ENCODE results near the gene TTC16.
"Not testable (repeated sequence)": the region's sequence is repeated elsewhere in the genome, so short reads cannot be mapped to it uniquely, and the experiment has no call there.

TTC16 gene

DNA sequence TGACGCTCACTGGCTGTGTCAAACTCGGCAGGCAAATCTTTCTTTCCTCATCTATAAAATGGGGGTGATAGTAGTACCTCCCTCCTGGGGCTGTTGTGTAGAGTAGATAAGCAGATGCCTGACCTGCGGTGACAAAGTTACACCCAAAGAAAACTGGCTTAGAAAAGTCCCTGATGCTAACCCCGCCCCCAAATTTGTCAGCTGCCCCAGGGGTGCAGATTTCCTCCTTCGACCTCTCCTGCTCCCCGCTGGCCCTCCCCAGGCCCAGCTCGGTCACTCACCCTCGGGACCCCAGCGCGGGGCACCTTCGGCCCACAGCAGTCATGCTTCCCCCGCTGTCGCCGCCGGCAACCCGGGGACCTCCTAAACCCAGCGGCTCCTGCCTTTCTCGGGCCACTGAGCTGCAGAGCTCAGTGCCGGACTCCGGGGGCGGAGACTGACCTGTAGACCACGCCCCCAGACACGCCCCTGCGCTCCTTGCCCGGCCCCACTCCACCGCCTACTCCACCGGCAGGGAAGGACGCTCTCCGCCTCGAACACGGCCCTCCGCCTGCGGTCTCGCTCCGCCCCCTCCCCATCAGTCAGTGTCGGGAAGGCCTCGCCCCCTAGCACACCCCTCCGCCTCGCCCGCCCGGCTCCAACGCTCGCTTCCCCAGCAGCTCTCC is 55.2 kb downstream of the TTC16 start:
- DNase-seq = peak; percentile 98

DNA sequence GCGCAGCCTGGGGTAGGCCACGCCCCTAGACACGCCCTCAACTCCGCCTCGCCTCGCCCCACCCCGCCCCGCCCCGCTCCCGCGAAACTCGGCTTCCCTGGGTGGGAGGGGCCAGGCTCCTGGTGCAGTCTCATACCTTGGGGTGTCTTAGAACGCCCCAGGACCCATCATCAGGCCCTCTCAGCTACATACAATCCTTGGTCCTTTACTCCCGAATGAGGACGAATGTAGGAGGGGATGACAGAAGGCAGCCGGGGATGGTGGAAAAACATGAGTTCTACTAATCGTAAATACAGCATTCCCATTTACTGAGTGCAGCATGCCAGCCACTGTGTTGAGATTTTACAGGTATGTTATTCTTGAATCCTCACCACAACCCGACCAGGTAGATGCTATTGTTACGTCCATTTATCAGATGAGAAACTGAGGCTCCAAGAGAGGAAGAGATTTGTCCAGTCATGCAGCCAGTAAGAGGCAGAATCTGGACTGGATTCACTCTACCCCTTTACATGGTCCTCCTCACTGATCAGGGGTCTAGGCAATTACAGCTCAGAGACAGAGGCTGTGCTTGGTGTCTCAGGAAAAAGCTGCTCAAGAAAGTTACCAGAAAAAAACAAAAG is 55.8 kb downstream of the TTC16 start:
- no peak for DNase-seq

DNA sequence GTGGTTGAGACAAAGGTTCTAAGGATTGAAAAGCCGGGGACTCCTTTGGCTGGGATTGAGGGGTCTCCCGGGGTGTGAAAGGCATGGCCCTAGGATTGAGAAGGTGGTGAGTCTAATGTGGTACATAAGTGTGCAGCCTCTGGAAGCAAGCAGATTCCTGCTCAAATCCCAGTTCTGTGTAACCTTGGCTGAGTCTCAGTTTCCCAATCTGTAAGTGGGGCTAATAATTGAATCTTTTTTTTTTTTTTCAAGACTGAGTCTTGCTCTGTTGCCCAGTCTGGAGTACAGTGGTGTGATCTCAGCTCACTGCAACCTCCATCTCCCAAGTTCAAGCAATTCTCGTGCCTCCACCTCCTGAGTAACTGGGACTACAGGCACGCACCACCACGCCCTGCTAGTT is 56.7 kb downstream of the TTC16 start:
- DNase-seq = no peak

DNA sequence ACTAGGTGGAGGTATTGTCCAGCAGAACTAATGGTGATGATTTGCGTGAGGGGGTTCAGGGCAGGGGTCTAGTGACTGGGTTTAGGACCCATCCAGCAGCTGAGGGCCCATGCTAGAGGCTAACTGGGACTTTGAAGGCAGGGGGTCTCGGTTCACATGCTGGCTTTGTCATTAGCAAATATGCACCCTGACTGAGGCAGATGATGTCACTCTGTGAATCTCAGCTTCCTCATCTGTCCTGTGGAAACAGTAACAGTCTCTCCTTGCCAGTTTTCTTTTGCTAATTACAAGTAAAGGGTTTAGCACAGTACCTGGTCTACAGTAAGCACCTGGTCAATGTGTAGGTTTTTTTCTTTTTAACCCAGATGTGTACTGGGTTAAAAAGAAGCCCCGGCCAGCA is 57.4 kb downstream of the TTC16 start:
- no peak for DNase-seq

DNA sequence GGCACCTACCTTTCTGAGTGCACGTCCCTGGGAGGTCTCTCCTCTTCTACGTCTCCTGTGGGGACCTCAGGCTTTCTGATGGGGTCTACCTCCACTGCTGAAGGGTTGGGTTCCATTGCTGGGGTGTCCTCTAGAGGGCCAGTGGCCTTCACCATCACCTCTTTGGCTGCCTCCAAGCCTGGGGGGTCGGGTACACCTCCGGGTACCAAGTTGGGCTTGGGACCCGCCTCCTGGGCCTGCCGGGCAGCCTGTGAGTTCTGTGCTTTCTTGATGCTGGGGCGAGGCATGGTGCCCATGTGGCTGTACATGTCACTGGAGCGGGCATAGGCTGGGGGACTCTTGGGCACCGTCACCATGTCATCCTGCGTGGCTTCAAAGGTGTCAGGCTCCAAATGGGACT is 58.1 kb downstream of the TTC16 start:
- DNase-seq = no peak

DNA sequence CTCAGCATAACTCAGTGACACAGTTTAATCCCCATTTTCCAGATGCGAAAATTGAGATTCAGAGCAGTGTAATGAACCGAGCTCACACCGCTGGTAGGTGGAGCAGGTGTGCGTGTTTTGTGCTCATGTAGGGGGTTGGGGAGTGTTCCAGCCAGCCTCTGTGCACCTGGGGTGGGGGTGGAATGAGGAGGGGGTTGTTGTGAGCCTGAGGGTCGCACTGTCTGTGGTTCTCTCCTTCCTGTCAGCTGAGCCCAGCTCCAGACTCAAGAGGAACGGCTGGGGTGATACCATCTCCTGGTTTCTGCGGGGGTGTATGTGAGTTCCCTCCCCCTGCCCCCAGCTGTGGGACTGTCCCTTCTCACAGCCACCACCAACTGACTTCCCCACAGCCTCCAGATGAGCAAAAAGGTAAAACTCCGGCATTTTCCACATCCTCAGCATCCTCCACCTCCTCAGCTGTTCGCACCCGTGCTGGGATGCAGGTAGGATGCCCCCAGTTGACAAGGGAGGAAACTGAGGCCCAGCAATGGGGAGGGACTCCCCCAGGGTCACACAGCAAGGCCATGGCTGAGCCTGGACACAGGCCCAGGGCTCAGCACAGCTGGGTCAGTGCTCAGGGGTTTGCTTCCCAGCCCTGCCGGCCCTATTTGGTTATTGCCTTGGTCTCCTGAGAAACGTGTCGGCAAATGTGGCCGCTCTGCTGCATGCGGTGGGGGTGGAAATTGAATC is 60.5 kb downstream of the TTC16 start:
- no peak for DNase-seq

DNA sequence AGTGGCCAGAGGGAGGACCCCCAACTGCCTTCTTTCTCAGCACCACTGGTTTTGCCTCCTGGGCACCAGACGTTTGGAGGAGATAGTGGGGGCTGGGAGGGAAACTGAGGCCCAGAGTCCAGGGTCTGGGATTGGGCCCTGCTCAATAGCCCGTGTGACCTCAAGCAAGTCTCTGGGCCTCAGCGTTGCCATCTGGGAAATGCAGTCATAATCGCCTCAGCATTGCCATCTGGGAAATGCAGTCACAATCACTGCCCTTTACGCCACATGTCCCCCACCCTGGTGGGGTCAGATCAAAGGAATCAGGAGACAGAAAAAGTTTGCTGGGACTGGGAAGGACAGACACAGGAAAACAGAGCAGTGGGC is 61.0 kb downstream of the TTC16 start:
- DNase-seq = no peak

DNA sequence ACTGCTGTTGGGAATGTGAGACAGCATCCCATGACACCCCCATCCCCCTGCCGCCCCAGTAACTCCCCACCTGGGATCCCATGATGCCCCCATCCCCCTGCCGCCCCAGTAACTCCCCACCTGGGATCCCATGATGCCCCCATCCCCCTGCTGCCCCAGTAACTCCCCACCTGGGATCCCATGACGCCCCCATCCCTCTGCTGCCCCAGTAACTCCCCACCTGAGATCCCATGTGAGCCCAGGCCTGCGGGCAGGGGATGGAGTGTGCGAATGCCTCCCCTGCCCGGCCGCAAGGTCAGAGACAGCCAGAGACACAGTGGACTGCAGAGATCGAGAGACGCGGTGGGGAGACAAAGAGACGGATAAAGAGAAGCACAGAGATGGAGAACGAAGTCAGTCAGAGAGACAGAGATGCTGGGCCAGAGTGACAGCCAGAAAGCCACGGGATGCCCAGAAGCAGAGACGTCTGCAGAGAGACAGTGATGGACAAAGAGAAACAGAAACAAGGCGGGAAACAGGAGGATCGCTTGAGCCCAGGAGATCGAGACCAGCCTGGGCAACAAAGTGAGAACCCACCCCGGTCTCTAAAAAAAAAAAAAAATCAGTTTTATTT is 61.6 kb downstream of the TTC16 start:
- DNase-seq = no peak

DNA sequence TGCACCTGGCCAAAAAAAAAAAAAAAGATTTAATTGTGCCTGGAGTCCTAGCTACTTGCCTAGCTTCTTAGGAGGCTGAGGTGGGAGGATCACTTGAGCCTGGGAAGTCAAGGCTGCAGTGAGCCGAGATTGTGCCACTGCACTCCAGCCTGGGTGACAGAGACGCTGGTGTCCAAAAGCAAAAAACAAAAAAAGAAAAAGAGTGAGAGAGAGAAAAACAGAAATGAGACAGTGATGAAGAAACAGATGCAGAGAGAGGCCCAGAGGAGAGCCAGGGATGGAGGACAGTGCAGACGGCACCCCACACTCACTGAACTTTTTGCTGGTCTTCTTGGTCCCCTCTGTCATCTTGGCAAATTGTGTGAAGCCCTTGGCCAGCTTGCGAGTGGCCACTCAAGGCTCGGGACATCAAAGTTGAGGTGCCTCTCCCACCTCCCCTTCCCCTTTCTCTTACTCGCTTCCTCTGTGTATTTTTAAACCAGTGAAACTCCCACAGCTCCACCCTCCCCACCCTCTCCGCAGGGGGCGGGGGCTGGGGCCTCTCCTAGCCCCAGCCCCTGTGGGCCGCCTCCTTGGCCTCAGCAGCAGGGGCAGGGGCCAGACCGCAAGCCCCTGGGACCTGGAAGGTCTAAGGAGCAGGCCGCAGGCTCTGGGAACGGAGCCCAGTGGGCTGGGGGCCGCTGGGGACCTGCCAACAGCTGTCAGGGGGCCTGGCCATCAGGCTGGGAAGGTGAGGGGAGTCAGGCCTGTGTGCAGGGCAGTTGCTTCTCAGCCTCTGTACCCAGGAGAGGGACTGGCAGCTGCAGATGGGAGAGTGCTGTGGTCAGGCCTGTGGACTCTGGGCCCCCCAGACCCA is 62.6 kb downstream of the TTC16 start, which contains the start of gene SH2D3C:
Gene SH2D3C, minus strand, starts transcription at position 387 of the 856 bp plus-strand sequence. Its CDS starts 39 bp downstream, at position 348.
- DNase-seq = no peak

DNA sequence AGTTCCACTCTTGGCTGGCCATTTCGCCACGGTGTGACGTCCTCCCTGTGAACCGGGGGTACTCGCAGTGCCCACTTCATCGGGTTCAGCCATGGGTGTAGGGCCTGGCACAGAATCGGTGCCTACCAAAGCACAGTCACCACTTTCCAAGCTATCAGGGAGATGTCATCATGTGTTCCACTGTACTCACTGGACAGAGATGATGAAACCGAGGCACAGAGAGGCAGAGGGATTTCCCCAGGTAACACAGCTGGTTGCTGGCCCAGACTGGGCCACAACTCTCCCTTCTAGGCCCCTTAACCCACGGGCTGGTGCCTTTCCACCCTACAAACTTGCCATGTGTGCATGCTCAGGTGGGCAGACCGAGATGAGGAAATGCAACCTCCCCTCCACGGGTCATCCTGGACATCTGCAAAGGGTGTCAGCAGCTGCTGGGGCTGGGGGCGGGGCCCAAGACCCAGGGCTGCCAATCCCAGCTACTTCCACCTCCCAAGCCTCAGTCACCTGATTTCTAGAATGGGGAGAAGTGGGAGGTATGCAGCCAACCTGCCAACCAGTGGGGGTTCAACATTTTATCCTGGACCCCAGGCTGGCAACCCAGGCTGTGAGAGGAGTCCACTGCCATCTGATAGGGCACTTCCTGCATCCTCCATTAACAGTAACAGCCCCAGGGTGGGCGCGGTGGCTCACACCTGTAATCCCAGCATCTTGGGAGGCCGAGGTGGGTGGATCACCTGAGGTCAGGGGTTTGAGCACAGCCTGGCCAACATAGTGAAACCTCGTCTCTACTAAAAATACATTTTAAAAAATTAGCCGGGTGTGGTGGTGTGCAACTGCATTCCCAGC is 63.5 kb downstream of the TTC16 start:
- no peak for DNase-seq

DNA sequence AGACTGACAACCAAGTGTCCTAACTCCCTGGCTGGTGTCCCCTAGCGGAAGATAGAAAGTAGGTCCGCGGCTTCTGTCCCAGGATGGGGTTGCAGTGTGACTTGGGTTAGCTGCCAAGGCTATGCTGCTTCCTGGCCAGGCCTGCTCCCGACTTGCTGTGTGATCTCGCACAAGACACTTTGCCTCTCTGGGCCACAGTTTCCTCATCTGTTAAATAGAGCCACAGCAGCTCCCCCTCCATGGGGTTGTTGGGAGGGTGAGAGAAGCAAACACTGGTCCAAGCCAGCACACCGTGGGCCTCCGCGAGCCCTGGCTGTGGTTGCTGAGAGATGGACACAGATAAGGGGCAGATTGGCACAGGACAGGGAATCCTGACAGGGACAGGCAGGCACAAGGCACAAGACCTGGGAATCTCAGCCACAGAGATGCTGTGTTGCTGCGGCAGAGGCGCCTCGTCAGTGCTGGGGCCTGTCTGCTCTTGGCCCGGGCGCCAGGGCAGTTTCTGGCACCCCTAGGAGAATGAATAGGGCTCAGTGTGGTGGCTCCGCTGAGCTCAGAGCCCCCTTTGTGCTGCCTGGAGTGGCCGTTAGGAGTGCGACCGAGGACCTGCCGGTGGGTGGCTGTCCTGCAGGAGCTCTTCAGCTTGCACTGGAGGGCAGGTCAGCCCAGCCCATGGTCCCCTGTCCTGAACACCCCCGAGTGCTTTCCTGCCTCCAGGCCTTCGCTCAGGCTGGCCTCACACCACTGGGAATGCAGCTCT is 64.4 kb downstream of the TTC16 start:
- no peak for DNase-seq

DNA sequence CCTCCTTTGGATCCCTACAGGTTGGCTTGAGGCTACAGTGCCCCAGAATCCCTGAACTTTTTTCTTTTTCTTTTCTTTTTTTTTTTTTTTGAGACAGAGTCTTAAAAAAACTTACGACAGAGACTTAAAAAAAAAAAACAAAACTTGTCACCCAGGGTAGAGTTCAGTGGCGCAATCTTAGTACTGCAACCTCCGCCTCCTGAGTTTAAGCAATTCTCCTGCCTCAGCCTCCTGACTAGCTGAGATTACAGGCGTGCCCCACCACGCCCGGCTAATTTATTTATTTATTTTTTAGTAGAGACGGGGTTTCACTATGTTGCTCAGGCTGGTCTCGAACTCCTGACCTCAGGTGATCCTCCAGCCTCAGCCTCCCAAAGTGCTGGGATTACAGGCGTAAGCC is 65.0 kb downstream of the TTC16 start:
- DNase-seq = not testable (repeated sequence)

All from EL (cell line).